ENCODE measurements around the gene CEP85. TPM values are rescaled to one million over a fixed set of nuclear protein-coding genes. Genes with fewer than 3 reads are reported as not detected.

CEP85 gene
- total RNA-seq, 2 experiments from 2014 or later, result 32.8 to 33.7 TPM

GRCh38 chr1:26212726-26213125 lies 21.3 kb upstream of the CEP85 start:
- no peak for ATAC-seq
- CTCF ChIA-PET, result interaction anchor here (0.8 to 2.9 kb wide), 5 partner anchors 8 to 205 kb away, joined by 3 to 8 read pairs (median 4); partner anchors contain the start of gene CEP85
- Mint-ChIP-seq H3K9me3 (no peaks in the 10 kb centered on the region), H3K4me3 (no peak overlapping the region), H3K36me3 (ENCODE audit: low read depth) (no peaks in the 10 kb centered on the region), H3K27me3 (no peaks in the 10 kb centered on the region), H3K27ac (no peak overlapping the region), H3K4me1 (ENCODE audit: low read depth) (no peaks in the 10 kb centered on the region)
- POLR2A ChIA-PET, result interaction anchor here (1.0 kb wide), 1 partner anchor 715 kb away, joined by 3 read pairs; no protein-coding TSS in a partner anchor
- no peak for DNase-seq
- no peak for TF ChIP-seq CTCF (IDR thresholded peaks at IDR 0.05)
- intact Hi-C loops (cut with micrococcal nuclease), result no loop called here

- no peak for TF ChIP-seq CTCF (IDR thresholded peaks at IDR 0.05)
- H3K4me1 Mint-ChIP-seq (ENCODE audit: low read depth), result no peaks in the 10 kb centered on the region
- no peak for ATAC-seq
Measured at GRCh38 chr1:26213335-26213905, 20.6 kb upstream of the CEP85 start.

GRCh38 chr1:26215246-26215645 lies 18.8 kb upstream of the CEP85 start:
- CTCF ChIA-PET, result interaction anchor here (1.0 to 1.4 kb wide), 2 partner anchors 19 to 202 kb away, joined by 3 to 4 read pairs; partner anchors contain the start of gene CEP85
- TF ChIP-seq CTCF (IDR thresholded peaks at IDR 0.05), result no peak
- ATAC-seq (no peak), DNase-seq (no peak)
- POLR2A ChIA-PET, result interaction anchor here (0.6 kb wide), 1 partner anchor 96 kb away, joined by 3 read pairs; no protein-coding TSS in a partner anchor
- Mint-ChIP-seq H3K4me1 (ENCODE audit: low read depth) (no peaks in the 10 kb centered on the region), H3K36me3 (ENCODE audit: low read depth) (no peaks in the 10 kb centered on the region), H3K4me3 (no peak overlapping the region), H3K9me3 (no peaks in the 10 kb centered on the region), H3K27ac (no peak overlapping the region), H3K27me3 (no peaks in the 10 kb centered on the region)
- intact Hi-C loops (cut with micrococcal nuclease), result no loop called here

More at GRCh38 chr1:26213335-26213905, 20.6 kb upstream of the CEP85 start:
- POLR2A ChIA-PET, result interaction anchor here (1.0 kb wide), 1 partner anchor 714 kb away, joined by 3 read pairs; no protein-coding TSS in a partner anchor
- no peak overlapping the region for H3K4me3 Mint-ChIP-seq
- CTCF ChIA-PET, result interaction anchor here (0.8 to 2.9 kb wide), 4 partner anchors 9 to 204 kb away, joined by 3 to 8 read pairs (median 4); partner anchors contain the start of gene CEP85
- H3K36me3 Mint-ChIP-seq (ENCODE audit: low read depth), result no peaks in the 10 kb centered on the region
- H3K9me3 Mint-ChIP-seq, result no peaks in the 10 kb centered on the region
- H3K27me3 Mint-ChIP-seq, result no peaks in the 10 kb centered on the region
- intact Hi-C loops (cut with micrococcal nuclease), result no loop called here
- no peak for DNase-seq
- H3K27ac Mint-ChIP-seq, result no peak overlapping the region

GRCh38 chr1:26218906-26219494 lies 15.0 kb upstream of the CEP85 start:
- no peaks in the 10 kb centered on the region for H3K27me3 Mint-ChIP-seq
- DNase-seq (no peak), ATAC-seq (no peak)
- H3K4me3 Mint-ChIP-seq, result no peak overlapping the region
- no peaks in the 10 kb centered on the region for H3K4me1 Mint-ChIP-seq (ENCODE audit: low read depth)
- CTCF ChIA-PET, result interaction anchor here (2.4 kb wide), 1 partner anchor 15 kb away, joined by 15 read pairs; the partner anchor contains the start of gene CEP85
- POLR2A ChIA-PET, result no interaction called here
- no peaks in the 10 kb centered on the region for H3K9me3 Mint-ChIP-seq
- no peak overlapping the region for H3K27ac Mint-ChIP-seq
- intact Hi-C loops (cut with micrococcal nuclease), result no loop called here
- no peaks in the 10 kb centered on the region for H3K36me3 Mint-ChIP-seq (ENCODE audit: low read depth)
- TF ChIP-seq CTCF (IDR thresholded peaks at IDR 0.05), result no peak

All from activated CD8-positive, alpha-beta T cell treated with anti-CD3 and anti-CD28 coated beads for 36 hours (primary cell).